Loucy (cell line): Measurements from ENCODE around the gene DNAH17.

Experiments
- H2AFZ ChIP-seq: fragments of 200-600 bp; sonication (generic); 2 replicates; pipeline ENCODE4 v1.6.0; 2016; ENCODE audit warnings: antibody characterized with exemption, mild to moderate bottlenecking, low read length, moderate library complexity
- H3F3A ChIP-seq: fragments of 200-600 bp; 2 replicates; pipeline ENCODE4 v1.6.0; 2016; ENCODE audit warnings: antibody characterized with exemption, low read depth, mild to moderate bottlenecking
- H3K27me3 ChIP-seq: fragments of 200-600 bp; sonication (generic); 2 replicates; pipeline ENCODE4 v1.6.1; 2014; ENCODE audit warnings: low read length, mild to moderate bottlenecking; ENCODE audit not compliant: insufficient read depth, poor library complexity, severe bottlenecking
- H3K36me3 ChIP-seq: fragments of 200-600 bp; sonication (generic); 2 replicates; pipeline ENCODE4 v1.6.1; 2016; ENCODE audit warnings: low read length; ENCODE audit not compliant: insufficient read depth
- H3K4me1 ChIP-seq: fragments of 200-600 bp; sonication (generic); 2 replicates; pipeline ENCODE4 v1.5.1; 2014; ENCODE audit warnings: low read length, mild to moderate bottlenecking; ENCODE audit not compliant: insufficient read depth, poor library complexity, severe bottlenecking
- H3K4me2 ChIP-seq: fragments of 200-600 bp; sonication (generic); 2 replicates; pipeline ENCODE4 v1.6.0; 2014; ENCODE audit warnings: antibody characterized with exemption, low read length, low read depth, mild to moderate bottlenecking; ENCODE audit not compliant: poor library complexity, severe bottlenecking
- H3K4me3 ChIP-seq: fragments of 200-600 bp; sonication (generic); 2 replicates; pipeline ENCODE4 v1.5.1; 2014; ENCODE audit warnings: low read length, mild to moderate bottlenecking, mixed read lengths; ENCODE audit not compliant: poor library complexity, severe bottlenecking
- H3K79me2 ChIP-seq: fragments of 200-600 bp; sonication (generic); 2 replicates; pipeline ENCODE4 v1.6.1; 2014; ENCODE audit warnings: low read length; ENCODE audit not compliant: insufficient read depth
- H3K9ac ChIP-seq: fragments of 200-600 bp; sonication (generic); 2 replicates; pipeline ENCODE4 v1.6.0; 2014; ENCODE audit warnings: mild to moderate bottlenecking, low read depth, low read length, moderate library complexity; ENCODE audit not compliant: poor library complexity, severe bottlenecking
- H3K9me2 ChIP-seq: fragments of 200-600 bp; sonication (generic); replicated peaks from 2 replicates; pipeline ENCODE4 v1.6.1; 2016; ENCODE audit warnings: low read depth, low read length, mixed read lengths
- H3K9me3 ChIP-seq: fragments of 200-600 bp; sonication (generic); 2 replicates; pipeline ENCODE4 v1.6.1; 2014; ENCODE audit warnings: mild to moderate bottlenecking, antibody characterized with exemption, low read length, low read depth; ENCODE audit not compliant: insufficient read depth
- H4K20me1 ChIP-seq: fragments of 200-600 bp; sonication (generic); 2 replicates; pipeline ENCODE4 v1.6.0; 2014; ENCODE audit warnings: antibody characterized with exemption, low read length, mild to moderate bottlenecking; ENCODE audit not compliant: insufficient read depth, poor library complexity, severe bottlenecking
- EZH2phosphoT487 ChIP-seq: fragments of 200-600 bp; IDR thresholded peaks from 2 replicates; pipeline ENCODE4 v1.6.1; 2018; ENCODE audit warnings: antibody characterized with exemption, mild to moderate bottlenecking, moderate library complexity, borderline replicate concordance
- TF ChIP-seq, protein P1 (sequence below): fragments of 200-600 bp; sonication (generic); conservative IDR thresholded peaks from 2 replicates; pipeline ENCODE4 v1.5.1; 2014; ENCODE audit warnings: mild to moderate bottlenecking, antibody characterized with exemption, low read length

Gene DNAH17

DNA sequence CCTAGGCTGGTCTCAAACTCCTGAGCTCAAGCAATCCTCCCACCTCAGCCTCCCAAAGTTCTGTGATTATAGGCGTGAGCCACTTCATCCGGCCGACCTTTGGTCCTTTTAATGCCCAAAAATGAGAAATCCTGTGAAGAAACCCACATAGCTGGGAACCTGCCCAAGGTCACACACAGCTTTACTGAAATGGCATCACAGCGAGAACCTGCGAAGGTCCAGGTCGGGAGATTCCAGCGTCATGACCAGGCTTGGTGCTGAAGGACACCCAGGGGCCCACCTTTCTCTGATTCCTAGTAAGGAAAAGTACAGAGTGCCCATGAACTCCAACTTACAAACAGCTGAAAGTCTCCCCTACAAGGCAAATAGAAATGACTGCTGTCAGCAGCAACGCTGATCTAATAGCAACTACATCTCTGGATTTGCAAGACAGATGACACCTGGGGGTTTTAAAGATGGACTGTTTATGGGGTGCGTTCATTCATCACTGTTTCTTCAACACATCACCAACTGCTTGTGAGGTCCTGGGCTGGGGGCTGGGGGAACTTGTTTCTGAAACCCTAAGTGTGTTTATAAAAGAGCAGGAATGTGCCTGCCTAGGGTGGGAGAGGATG lies 24.5 kb upstream of the DNAH17 start:
- Histone ChIP-seq H3K9ac (no peak overlapping the region), H3K9me2 (no peaks in the 10 kb centered on the region), H3K4me2 (no peak overlapping the region), H3K4me3 (no peak overlapping the region), H3K9me3 (no peaks in the 10 kb centered on the region), H3K27me3 (no peaks in the 10 kb centered on the region), H3K36me3 (no peaks in the 10 kb centered on the region), H4K20me1 (no peaks in the 10 kb centered on the region), H3F3A (no peaks in the 10 kb centered on the region), H2AFZ (no peak overlapping the region), H3K4me1 (peaks cover 13% of the 10 kb centered on the region), H3K79me2 (no peaks in the 10 kb centered on the region)
- TF ChIP-seq, protein P1, sequence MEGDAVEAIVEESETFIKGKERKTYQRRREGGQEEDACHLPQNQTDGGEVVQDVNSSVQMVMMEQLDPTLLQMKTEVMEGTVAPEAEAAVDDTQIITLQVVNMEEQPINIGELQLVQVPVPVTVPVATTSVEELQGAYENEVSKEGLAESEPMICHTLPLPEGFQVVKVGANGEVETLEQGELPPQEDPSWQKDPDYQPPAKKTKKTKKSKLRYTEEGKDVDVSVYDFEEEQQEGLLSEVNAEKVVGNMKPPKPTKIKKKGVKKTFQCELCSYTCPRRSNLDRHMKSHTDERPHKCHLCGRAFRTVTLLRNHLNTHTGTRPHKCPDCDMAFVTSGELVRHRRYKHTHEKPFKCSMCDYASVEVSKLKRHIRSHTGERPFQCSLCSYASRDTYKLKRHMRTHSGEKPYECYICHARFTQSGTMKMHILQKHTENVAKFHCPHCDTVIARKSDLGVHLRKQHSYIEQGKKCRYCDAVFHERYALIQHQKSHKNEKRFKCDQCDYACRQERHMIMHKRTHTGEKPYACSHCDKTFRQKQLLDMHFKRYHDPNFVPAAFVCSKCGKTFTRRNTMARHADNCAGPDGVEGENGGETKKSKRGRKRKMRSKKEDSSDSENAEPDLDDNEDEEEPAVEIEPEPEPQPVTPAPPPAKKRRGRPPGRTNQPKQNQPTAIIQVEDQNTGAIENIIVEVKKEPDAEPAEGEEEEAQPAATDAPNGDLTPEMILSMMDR = no peak
- no peak for TF ChIP-seq EZH2phosphoT487

DNA sequence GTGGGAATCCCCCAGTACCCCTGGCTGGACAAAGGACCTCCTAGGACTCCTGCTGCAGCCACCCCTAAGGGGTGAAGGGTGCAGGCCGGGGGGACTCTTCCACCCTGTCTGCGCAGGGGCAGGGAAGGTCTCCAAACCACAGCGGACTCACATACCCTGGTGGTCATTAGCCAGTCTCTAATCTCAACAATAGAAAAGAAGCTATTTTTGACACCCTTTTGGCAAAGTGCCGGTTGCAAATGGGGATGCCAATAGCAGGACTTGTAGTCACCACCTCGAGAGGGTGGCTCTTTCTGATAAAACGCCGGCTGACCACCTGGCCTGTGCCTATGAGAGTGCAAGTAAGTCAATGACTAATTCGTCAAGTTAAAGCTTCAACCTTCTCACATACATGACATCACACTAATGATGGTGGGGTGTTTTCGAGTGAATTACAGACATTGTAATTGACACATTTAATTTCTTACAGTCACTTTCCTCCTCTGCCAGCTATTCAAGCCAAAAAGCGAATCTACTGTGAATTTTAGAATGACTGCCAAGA lies 23.1 kb upstream of the DNAH17 start:
- Histone ChIP-seq H3K4me2 (no peak overlapping the region), H2AFZ (no peak overlapping the region), H3K4me3 (no peak overlapping the region), H3K9me2 (no peaks in the 10 kb centered on the region), H3K36me3 (no peaks in the 10 kb centered on the region), H3K79me2 (no peaks in the 10 kb centered on the region), H4K20me1 (no peaks in the 10 kb centered on the region), H3K9me3 (no peaks in the 10 kb centered on the region), H3K4me1 (peaks cover 23% of the 10 kb centered on the region), H3K9ac (no peak overlapping the region), H3K27me3 (no peaks in the 10 kb centered on the region), H3F3A (no peaks in the 10 kb centered on the region)
- TF ChIP-seq, protein P1 = no peak
- TF ChIP-seq EZH2phosphoT487 = no peak

DNA sequence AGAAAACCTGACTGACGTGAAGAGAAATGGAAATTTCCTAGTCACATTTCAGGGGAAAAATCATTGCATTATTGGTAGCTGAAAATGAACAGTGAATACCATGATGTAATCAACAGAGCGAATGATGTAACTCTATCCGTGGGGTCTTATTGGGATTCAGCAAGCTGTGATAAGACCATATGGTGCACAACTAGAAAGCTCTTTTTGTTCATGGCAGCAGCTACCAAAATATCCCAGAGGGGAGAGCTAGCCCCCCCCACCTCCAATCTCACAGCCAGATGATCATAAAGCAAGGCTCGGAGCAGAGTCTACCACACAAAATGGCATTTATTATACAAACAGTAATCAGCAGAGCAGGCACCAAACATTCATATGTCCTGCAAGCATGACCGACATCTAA lies 22.2 kb upstream of the DNAH17 start:
- no peaks in the 10 kb centered on the region for H3F3A ChIP-seq
- H3K36me3 ChIP-seq = no peaks in the 10 kb centered on the region
- no peaks in the 10 kb centered on the region for H3K9me2 ChIP-seq
- H3K4me2 ChIP-seq = no peak overlapping the region
- no peaks in the 10 kb centered on the region for H3K27me3 ChIP-seq
- H3K79me2 ChIP-seq = no peaks in the 10 kb centered on the region
- no peak overlapping the region for H3K9ac ChIP-seq
- no peaks in the 10 kb centered on the region for H4K20me1 ChIP-seq
- TF ChIP-seq EZH2phosphoT487 = no peak
- TF ChIP-seq, protein P1 = no peak
- H3K4me3 ChIP-seq = no peak overlapping the region
- H2AFZ ChIP-seq = no peak overlapping the region
- H3K4me1 ChIP-seq = peaks cover 29% of the 10 kb centered on the region
- H3K9me3 ChIP-seq = no peaks in the 10 kb centered on the region
